ENCODE results near the gene CRYBG3. TPM values are rescaled to one million over a fixed set of nuclear protein-coding genes. Genes with fewer than 3 reads are reported as not detected.

The CRYBG3 gene
- total and polyA plus RNA-seq, 2 donors (not counting 1 experiment from before 2014, with no cell fraction given): 8.7 to 29.9 TPM

DNA sequence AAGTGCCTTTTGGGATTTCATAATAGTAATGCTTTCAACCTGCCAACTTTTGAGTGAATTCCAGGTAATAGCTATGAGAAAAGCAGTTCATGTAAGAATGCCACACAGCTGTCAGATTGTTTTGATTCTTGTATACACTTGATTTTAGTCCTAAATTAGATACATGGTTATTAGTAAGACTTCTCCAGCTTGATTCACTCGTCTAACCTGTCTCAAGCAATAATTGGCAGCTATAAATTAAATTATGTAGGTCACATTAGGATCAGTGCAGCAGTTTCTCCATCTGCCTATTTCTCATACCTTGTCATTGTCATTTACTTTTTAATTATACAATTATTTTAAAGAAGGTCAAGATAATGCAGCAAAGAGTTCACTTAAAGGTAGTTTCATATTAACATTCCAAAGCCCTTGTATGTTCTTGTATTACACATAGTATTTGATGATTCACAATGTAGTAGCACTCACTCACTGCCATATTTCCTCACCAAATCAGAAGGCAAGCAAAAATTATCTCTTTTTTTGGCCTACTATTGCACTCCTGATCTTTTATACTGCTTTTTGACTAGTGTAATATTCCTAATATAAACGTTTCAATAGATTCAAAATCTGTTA, 10.9 kb upstream of the CRYBG3 start:
- DNase-seq (ENCODE audit: low read depth in 2 of 2): peak; percentile 5 to 33
- no peak overlapping the region for H3K9ac ChIP-seq (ENCODE audit: insufficient read depth, low read length)
- no peak overlapping the region for H3K4me3 ChIP-seq (replicated peaks in 1 of 4; ENCODE audit: control extremely low read depth in 1 of 4, insufficient read depth in 1 of 4, low read depth in 3 of 4, low read length in 4 of 4)
- H2AFZ ChIP-seq (ENCODE audit: low read length): no peak overlapping the region
- no peaks in the 10 kb centered on the region for H3K9me3 ChIP-seq (ENCODE audit: control insufficient read depth, insufficient read depth, low read depth, low read length)
- H3K79me2 ChIP-seq (ENCODE audit: control insufficient read depth, insufficient read depth, low read length): no peaks in the 10 kb centered on the region
- no peaks in the 10 kb centered on the region for H3K27me3 ChIP-seq (ENCODE audit: control insufficient read depth, insufficient read depth, low read length)
- H4K20me1 ChIP-seq (ENCODE audit: control insufficient read depth, extremely low read depth, insufficient read depth, low read length): no peaks in the 10 kb centered on the region
- no peak overlapping the region for H3K4me2 ChIP-seq (ENCODE audit: extremely low read depth, insufficient read depth, low read length)
- no peaks in the 10 kb centered on the region for H3K36me3 ChIP-seq (ENCODE audit: control insufficient read depth, insufficient read depth, low read length)
- TF ChIP-seq CTCF (conservative IDR thresholded peaks at IDR 0.05 in 1 of 2, IDR thresholded peaks at IDR 0.05 in 1 of 2; ENCODE audit: low read depth in 1 of 2, low read length in 2 of 2): no peak
- H3K4me1 ChIP-seq (ENCODE audit: control insufficient read depth, extremely low read depth, insufficient read depth, low read length): no peaks in the 10 kb centered on the region
- H3K27ac ChIP-seq (ENCODE audit: insufficient read depth, low read length): no peak overlapping the region

DNA sequence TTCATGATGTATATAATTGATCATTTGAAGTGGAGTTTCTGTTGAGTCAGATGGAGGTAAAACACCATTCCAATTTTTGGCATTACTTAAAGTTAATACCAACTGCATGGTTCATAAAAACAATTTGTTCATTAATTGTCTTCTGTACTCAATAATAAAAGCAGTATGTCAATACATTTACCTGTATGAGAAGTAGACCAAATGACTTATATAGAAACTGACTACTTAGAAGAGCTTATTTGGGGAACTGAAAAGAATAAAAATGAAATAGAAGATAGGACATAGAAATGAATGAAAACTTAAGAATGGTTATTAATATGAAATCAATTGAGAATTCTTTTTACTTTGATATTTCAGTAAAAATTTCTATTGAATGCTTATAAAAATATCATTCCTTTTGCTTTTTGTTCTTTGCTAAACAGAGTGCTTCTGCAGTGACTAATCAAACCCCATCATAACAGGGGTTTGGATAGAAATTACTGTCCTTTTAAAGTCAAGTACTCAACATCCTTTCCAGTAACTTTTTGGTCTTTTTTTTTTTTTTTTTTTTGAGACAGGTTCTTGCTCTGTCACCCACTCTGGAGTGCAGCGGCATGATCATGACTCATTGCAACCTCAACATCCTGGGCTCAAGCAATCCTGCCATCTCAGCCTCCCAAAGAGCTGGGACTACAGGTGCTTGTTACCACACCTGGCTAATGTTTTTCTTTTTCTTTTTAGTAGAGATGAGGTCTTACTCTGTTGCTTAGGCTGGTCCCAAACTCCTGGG, 6.5 kb upstream of the CRYBG3 start:
- Histone ChIP-seq H3K4me3 (replicated peaks in 1 of 4; ENCODE audit: control extremely low read depth in 1 of 4, insufficient read depth in 1 of 4, low read depth in 3 of 4, low read length in 4 of 4) (no peak overlapping the region), H3K27me3 (ENCODE audit: control insufficient read depth, insufficient read depth, low read length) (no peaks in the 10 kb centered on the region), H3K36me3 (ENCODE audit: control insufficient read depth, insufficient read depth, low read length) (no peaks in the 10 kb centered on the region), H3K9me3 (ENCODE audit: control insufficient read depth, insufficient read depth, low read depth, low read length) (no peaks in the 10 kb centered on the region), H3K9ac (ENCODE audit: insufficient read depth, low read length) (no peak overlapping the region), H3K4me1 (ENCODE audit: control insufficient read depth, extremely low read depth, insufficient read depth, low read length) (no peaks in the 10 kb centered on the region), H3K4me2 (ENCODE audit: extremely low read depth, insufficient read depth, low read length) (no peak overlapping the region), H3K79me2 (ENCODE audit: control insufficient read depth, insufficient read depth, low read length) (no peaks in the 10 kb centered on the region), H2AFZ (ENCODE audit: low read length) (no peak overlapping the region), H4K20me1 (ENCODE audit: control insufficient read depth, extremely low read depth, insufficient read depth, low read length) (no peaks in the 10 kb centered on the region), H3K27ac (ENCODE audit: insufficient read depth, low read length) (no peak overlapping the region)
- TF ChIP-seq CTCF (conservative IDR thresholded peaks at IDR 0.05 in 1 of 2, IDR thresholded peaks at IDR 0.05 in 1 of 2; ENCODE audit: low read depth in 1 of 2, low read length in 2 of 2) (no peak), EZH2 (IDR thresholded peaks at IDR 0.05; ENCODE audit: low read length, missing control alignments) (no peak)
- DNase-seq (ENCODE audit: low read depth in 2 of 2): peak in 1 of 2 donors; percentile 23

DNA sequence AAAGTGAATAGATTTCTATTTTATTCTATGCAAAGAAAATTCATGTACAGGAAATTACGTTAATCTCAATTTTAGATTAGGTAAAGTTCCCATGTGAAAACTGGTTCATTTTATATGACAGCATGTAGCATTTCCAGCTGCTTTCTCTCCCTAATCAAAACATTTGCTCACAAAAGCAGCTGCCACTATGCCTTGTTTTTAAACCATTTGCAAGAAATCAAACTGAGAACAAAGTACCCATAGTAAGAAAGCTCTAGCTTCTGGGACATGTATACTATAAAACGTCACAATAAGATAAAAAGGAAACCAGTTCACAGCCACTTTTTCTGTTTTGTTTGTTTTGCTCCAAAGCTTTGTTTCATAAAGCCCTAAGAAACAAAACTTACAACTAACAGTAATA, 5.0 kb upstream of the CRYBG3 start:
- Histone ChIP-seq H3K27me3 (ENCODE audit: control insufficient read depth, insufficient read depth, low read length) (no peaks in the 10 kb centered on the region), H3K27ac (ENCODE audit: insufficient read depth, low read length) (no peak overlapping the region), H3K36me3 (ENCODE audit: control insufficient read depth, insufficient read depth, low read length) (no peaks in the 10 kb centered on the region), H3K79me2 (ENCODE audit: control insufficient read depth, insufficient read depth, low read length) (no peaks in the 10 kb centered on the region), H3K4me1 (ENCODE audit: control insufficient read depth, extremely low read depth, insufficient read depth, low read length) (no peaks in the 10 kb centered on the region), H4K20me1 (ENCODE audit: control insufficient read depth, extremely low read depth, insufficient read depth, low read length) (no peaks in the 10 kb centered on the region), H3K4me3 (replicated peaks in 1 of 4; ENCODE audit: control extremely low read depth in 1 of 4, insufficient read depth in 1 of 4, low read depth in 3 of 4, low read length in 4 of 4) (no peak overlapping the region), H3K9ac (ENCODE audit: insufficient read depth, low read length) (no peak overlapping the region), H3K9me3 (ENCODE audit: control insufficient read depth, insufficient read depth, low read depth, low read length) (no peaks in the 10 kb centered on the region), H2AFZ (ENCODE audit: low read length) (no peak overlapping the region), H3K4me2 (ENCODE audit: extremely low read depth, insufficient read depth, low read length) (no peak overlapping the region)
- TF ChIP-seq CTCF (conservative IDR thresholded peaks at IDR 0.05 in 1 of 2, IDR thresholded peaks at IDR 0.05 in 1 of 2; ENCODE audit: low read depth in 1 of 2, low read length in 2 of 2) (no peak), EZH2 (IDR thresholded peaks at IDR 0.05; ENCODE audit: low read length, missing control alignments) (no peak)
- DNase-seq (ENCODE audit: low read depth in 2 of 2): peak in 1 of 2 donors; percentile 31

Data from fibroblast of lung (primary cell).